NCI-H82 (cell line): ENCODE measurements around the gene SLC24A4.

Source experiments
- DNase-seq: peaks from one replicate; lab custom pipeline; 2025; lab: John Stamatoyannopoulos, UW

SLC24A4 gene

GRCh38 chr14:92544051-92544720, 221.2 kb downstream of the SLC24A4 start:
- DNase-seq, result no peak

GRCh38 chr14:92546347-92547053, 223.5 kb downstream of the SLC24A4 start:
- peak; percentile 27 for DNase-seq

DNA sequence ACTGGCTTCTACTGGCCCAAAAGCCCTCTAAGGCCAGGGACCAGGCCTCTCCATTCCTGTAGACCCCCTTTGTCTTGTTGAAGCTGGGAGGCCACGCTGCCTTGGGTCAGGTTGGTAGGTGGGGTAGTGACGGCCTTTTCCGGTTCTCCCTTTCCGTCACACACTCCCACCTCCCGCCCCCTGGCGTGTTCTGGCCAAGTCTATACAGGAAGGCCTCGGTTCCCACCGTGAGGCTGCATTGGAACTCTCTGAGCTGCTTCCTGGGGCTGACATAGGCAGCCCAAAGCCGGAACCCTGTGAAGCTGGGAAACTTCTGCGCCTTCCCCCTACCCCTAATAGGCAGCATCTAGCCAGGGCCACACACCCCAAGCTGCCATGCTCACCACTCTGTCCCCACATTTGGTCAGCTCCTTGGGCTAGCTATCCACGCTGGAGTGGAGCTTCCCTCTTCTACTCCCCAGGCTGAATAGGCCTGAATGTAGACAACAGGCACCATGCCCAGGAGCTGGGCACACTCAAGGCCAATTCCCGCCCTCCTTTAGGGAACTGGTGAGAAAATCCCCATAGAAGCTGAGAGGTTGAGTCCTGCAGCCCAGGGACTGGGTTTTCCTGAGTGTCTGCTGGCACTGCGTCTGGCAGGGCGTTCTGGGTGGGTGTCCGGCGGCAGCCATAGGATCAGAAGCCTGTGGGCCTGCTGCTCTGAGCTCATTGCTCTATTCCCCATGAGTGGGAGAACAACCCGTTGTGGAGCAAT, 226.3 kb downstream of the SLC24A4 start:
- DNase-seq, result no peak

- peak; percentile 71 for DNase-seq
Observed at GRCh38 chr14:92549859-92550230, 226.9 kb downstream of the SLC24A4 start.
